D721Med (cell line): ENCODE measurements around the gene LTB.

Experiments used
- DNase-seq: peaks from one replicate; pipeline ENCODE4 v3.0.0; 2011; ENCODE audit warnings: low spot score; ENCODE audit not compliant: insufficient read length
- FAIRE-seq: peaks from 2 replicates; lab custom pipeline; 2011; peaks lifted over from hg19 to GRCh38; lab: Jason Lieb, UNC
- TF ChIP-seq, protein P1 (sequence below): IDR thresholded peaks from 2 replicates; pipeline ENCODE4 v1.5.1; 2012; ENCODE audit warnings: mild to moderate bottlenecking, control low read depth; ENCODE audit not compliant: insufficient read depth; ENCODE audit errors: missing control alignments

The LTB gene

DNA sequence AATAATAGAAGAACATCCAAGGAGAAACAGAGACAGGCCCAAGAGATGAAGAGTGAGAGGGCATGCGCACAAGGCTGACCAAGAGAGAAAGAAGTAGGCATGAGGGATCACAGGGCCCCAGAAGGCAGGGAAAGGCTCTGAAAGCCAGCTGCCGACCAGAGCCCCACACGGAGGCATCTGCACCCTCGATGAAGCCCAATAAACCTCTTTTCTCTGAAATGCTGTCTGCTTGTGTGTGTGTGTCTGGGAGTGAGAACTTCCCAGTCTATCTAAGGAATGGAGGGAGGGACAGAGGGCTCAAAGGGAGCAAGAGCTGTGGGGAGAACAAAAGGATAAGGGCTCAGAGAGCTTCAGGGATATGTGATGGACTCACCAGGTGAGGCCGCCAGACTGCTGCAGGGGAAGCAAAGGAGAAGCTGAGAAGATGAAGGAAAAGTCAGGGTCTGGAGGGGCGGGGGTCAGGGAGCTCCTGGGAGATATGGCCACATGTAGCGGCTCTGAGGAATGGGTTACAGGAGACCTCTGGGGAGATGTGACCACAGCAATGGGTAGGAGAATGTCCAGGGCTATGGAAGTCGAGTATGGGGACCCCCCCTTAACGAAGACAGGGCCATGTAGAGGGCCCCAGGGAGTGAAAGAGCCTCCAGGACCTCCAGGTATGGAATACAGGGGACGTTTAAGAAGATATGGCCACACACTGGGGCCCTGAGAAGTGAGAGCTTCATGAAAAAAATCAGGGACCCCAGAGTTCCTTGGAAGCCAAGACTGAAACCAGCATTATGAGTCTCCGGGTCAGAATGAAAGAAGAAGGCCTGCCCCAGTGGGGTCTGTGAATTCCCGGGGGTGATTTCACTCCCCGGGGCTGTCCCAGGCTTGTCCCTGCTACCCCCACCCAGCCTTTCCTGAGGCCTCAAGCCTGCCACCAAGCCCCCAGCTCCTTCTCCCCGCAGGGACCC lies 7.8 kb downstream of the LTB start:
- DNase-seq (no peak), FAIRE-seq (no peak)
- TF ChIP-seq, protein P1, sequence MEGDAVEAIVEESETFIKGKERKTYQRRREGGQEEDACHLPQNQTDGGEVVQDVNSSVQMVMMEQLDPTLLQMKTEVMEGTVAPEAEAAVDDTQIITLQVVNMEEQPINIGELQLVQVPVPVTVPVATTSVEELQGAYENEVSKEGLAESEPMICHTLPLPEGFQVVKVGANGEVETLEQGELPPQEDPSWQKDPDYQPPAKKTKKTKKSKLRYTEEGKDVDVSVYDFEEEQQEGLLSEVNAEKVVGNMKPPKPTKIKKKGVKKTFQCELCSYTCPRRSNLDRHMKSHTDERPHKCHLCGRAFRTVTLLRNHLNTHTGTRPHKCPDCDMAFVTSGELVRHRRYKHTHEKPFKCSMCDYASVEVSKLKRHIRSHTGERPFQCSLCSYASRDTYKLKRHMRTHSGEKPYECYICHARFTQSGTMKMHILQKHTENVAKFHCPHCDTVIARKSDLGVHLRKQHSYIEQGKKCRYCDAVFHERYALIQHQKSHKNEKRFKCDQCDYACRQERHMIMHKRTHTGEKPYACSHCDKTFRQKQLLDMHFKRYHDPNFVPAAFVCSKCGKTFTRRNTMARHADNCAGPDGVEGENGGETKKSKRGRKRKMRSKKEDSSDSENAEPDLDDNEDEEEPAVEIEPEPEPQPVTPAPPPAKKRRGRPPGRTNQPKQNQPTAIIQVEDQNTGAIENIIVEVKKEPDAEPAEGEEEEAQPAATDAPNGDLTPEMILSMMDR, result no peak

DNA sequence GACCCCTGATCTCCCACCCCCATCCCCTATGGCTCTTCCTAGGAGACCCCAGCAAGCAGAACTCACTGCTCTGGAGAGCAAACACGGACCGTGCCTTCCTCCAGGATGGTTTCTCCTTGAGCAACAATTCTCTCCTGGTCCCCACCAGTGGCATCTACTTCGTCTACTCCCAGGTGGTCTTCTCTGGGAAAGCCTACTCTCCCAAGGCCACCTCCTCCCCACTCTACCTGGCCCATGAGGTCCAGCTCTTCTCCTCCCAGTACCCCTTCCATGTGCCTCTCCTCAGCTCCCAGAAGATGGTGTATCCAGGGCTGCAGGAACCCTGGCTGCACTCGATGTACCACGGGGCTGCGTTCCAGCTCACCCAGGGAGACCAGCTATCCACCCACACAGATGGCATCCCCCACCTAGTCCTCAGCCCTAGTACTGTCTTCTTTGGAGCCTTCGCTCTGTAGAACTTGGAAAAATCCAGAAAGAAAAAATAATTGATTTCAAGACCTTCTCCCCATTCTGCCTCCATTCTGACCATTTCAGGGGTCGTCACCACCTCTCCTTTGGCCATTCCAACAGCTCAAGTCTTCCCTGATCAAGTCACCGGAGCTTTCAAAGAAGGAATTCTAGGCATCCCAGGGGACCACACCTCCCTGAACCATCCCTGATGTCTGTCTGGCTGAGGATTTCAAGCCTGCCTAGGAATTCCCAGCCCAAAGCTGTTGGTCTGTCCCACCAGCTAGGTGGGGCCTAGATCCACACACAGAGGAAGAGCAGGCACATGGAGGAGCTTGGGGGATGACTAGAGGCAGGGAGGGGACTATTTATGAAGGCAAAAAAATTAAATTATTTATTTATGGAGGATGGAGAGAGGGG lies 8.8 kb downstream of the LTB start:
- TF ChIP-seq, protein P1, result no peak
- DNase-seq, result no peak
- no peak for FAIRE-seq

DNA sequence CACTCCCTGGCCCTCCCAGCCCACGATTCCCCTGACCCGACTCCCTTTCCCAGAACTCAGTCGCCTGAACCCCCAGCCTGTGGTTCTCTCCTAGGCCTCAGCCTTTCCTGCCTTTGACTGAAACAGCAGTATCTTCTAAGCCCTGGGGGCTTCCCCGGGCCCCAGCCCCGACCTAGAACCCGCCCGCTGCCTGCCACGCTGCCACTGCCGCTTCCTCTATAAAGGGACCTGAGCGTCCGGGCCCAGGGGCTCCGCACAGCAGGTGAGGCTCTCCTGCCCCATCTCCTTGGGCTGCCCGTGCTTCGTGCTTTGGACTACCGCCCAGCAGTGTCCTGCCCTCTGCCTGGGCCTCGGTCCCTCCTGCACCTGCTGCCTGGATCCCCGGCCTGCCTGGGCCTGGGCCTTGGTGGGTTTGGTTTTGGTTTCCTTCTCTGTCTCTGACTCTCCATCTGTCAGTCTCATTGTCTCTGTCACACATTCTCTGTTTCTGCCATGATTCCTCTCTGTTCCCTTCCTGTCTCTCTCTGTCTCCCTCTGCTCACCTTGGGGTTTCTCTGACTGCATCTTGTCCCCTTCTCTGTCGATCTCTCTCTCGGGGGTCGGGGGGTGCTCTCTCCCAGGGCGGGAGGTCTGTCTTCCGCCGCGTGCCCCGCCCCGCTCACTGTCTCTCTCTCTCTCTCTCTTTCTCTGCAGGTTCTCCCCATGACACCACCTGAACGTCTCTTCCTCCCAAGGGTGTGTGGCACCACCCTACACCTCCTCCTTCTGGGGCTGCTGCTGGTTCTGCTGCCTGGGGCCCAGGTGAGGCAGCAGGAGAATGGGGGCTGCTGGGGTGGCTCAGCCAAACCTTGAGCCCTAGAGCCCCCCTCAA lies 9.9 kb downstream of the LTB start, which contains the start of gene LTA:
TSS of gene LTA (plus strand) at position 249 of the 871 bp plus-strand sequence. CDS start at position 703, 454 bp downstream.
- TF ChIP-seq, protein P1, result no peak
- DNase-seq (no peak), FAIRE-seq (no peak)

DNA sequence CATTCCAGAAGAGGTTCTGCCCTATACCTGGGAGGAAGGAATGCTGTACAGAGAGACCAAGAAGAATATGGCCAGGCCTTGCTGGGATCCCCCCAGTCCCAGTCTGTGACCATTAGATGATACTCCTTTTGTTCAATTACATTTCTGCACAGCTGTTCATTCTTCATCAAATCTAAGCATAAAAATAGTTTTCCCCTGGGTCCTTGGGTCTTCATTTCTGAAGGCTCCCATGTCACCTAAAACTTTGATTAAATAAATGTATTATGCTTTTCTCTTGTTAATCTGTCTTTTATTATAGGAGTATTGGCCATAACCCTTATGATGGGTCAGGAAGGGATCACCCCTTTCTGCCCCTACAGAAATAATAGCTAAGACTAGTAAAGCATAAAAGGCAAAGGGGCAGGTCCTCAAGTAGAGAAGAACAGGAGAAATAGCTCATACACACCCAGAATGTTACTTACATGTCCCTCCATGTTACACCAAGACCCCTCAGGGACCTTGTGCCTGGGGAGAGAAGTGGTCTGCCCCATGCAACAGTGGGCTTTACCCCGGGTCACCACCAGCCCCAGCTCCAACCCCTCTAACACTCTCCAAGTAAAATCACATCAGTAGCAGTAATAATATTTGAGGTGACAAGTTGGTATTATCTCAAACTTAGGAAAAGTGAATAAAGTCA lies 12.2 kb downstream of the LTB start:
- FAIRE-seq (no peak), DNase-seq (no peak)
- TF ChIP-seq, protein P1, result no peak

DNA sequence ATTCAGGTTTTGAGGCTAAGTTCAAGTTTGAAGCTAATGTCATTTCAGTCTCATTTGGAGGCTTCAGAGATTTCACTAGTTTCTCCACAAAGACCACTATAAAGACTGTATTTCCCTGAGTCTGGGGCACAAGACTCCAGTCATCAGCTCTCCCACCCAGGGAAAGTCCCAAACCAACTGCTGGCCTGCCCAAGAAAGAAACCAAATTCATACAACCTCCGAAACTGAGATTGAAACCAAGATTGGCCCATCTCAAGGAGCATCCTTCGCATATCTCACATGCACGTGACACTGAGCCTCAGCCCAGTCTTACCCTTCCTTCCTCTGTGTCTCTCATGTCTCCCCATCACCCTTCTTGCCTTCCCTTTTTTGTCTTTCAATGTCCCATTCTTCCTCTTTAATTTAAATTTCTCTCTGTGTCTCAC lies 13.7 kb downstream of the LTB start:
- no peak for DNase-seq
- FAIRE-seq, result no peak
- TF ChIP-seq, protein P1, result no peak
